CD14-positive monocyte (primary cell): Measurements from ENCODE around the gene IRGC. TPM values are rescaled to one million over a fixed set of nuclear protein-coding genes. Genes with fewer than 3 reads are reported as not detected.

ENCODE experiments used
- DNase-seq, 3 donors: peaks; one replicate each; pipeline ENCODE4 v3.0.0-alpha.2; 2011 to 2022
- H2AFZ ChIP-seq: 2 replicates; pipeline ENCODE4 v1.6.0; 2012; ENCODE audit warnings: mild to moderate bottlenecking, low read depth, low read length, inconsistent platforms; ENCODE audit not compliant: insufficient read depth, poor library complexity, severe bottlenecking
- H3K27ac ChIP-seq, 2 donors: 1 replicate in 1 of 2; 2 replicates in 1 of 2; pipeline ENCODE4 v1.5.1; 2012 to 2013; ENCODE audit warnings: low read length in 2 of 2, control low read depth in 1 of 2, inconsistent platforms in 1 of 2, low read depth in 1 of 2, mild to moderate bottlenecking in 1 of 2
- H3K27me3 ChIP-seq, 2 donors: one replicate each; pipeline versions ENCODE4 v1.6.0 to v1.6.1; 2011 to 2013; ENCODE audit warnings: low read length in 2 of 2; ENCODE audit not compliant: control insufficient read depth in 2 of 2, insufficient read depth in 2 of 2
- H3K36me3 ChIP-seq, 2 donors: replicated peaks in 1 of 2; 1 replicate in 1 of 2; 2 replicates in 1 of 2; pipeline versions ENCODE4 v1.5.1 to v1.6.1; 2012 to 2013; ENCODE audit warnings: low read length in 2 of 2, control low read depth in 1 of 2, inconsistent platforms in 1 of 2, mild to moderate bottlenecking in 1 of 2; ENCODE audit not compliant: insufficient read depth in 2 of 2, control insufficient read depth in 1 of 2
- H3K4me1 ChIP-seq, 2 donors: 1 replicate in 1 of 2; 2 replicates in 1 of 2; pipeline versions ENCODE4 v1.5.1 to v1.6.1; 2012 to 2013; ENCODE audit warnings: low read length in 2 of 2, control low read depth in 1 of 2, inconsistent platforms in 1 of 2, mild to moderate bottlenecking in 1 of 2, moderate library complexity in 1 of 2; ENCODE audit not compliant: insufficient read depth in 2 of 2, control insufficient read depth in 1 of 2
- H3K4me2 ChIP-seq: replicated peaks from 2 replicates; pipeline ENCODE3; 2012; ENCODE audit warnings: low read length, moderate library complexity, mild to moderate bottlenecking; ENCODE audit not compliant: poor library complexity, severe bottlenecking; ENCODE audit errors: extremely low read depth
- H3K4me3 ChIP-seq, 3 experiments: fragments of 200-600 bp in 1 of 3; sonication (generic) in 1 of 3; replicated peaks in 1 of 3; 1 replicate in 2 of 3; 2 replicates in 1 of 3; pipeline ENCODE4 v1.5.1; 2011 to 2013; ENCODE audit warnings: low read length in 3 of 3, mild to moderate bottlenecking in 3 of 3, control low read depth in 2 of 3, low read depth in 2 of 3, inconsistent platforms in 1 of 3, moderate library complexity in 1 of 3
- H3K79me2 ChIP-seq: 2 replicates; pipeline ENCODE4 v1.6.0; 2012; ENCODE audit warnings: mild to moderate bottlenecking, control low read depth, inconsistent platforms, low read length, moderate library complexity; ENCODE audit not compliant: insufficient read depth
- H3K9ac ChIP-seq: 2 replicates; pipeline ENCODE4 v1.6.0; 2017; ENCODE audit warnings: low read length, mild to moderate bottlenecking; ENCODE audit not compliant: insufficient read depth, poor library complexity, severe bottlenecking
- H3K9me3 ChIP-seq, 2 donors: replicated peaks in 1 of 2; 1 replicate in 1 of 2; 2 replicates in 1 of 2; pipeline versions ENCODE4 v1.5.1 to v1.6.1; 2012 to 2013; ENCODE audit warnings: low read length in 2 of 2, control low read depth in 1 of 2; ENCODE audit not compliant: control insufficient read depth in 1 of 2, insufficient read depth in 1 of 2
- H4K20me1 ChIP-seq: 2 replicates; pipeline ENCODE4 v1.6.0; 2012; ENCODE audit warnings: mild to moderate bottlenecking, low read length, control low read depth, moderate library complexity; ENCODE audit not compliant: insufficient read depth
- H3K27ac Mint-ChIP-seq, 7 donors: one replicate each; pipeline ENCODE4 v1.8.0; 2020; ENCODE audit warnings: mild to moderate bottlenecking in 7 of 7, mixed read lengths in 7 of 7, moderate library complexity in 6 of 7, inconsistent platforms in 2 of 7
- H3K27me3 Mint-ChIP-seq, 3 donors: one replicate each; pipeline ENCODE4 v1.8.0; 2021 to 2022; ENCODE audit warnings: low read depth in 3 of 3, mild to moderate bottlenecking in 3 of 3, mixed read lengths in 3 of 3, moderate library complexity in 3 of 3, inconsistent platforms in 1 of 3
- H3K36me3 Mint-ChIP-seq, 2 donors: one replicate each; pipeline ENCODE4 v1.8.0; 2020; ENCODE audit warnings: mixed read lengths in 2 of 2, inconsistent platforms in 1 of 2, mild to moderate bottlenecking in 1 of 2
- H3K4me1 Mint-ChIP-seq: one replicate; pipeline ENCODE4 v1.8.0; 2020; ENCODE audit warnings: mild to moderate bottlenecking, mixed read lengths
- H3K4me3 Mint-ChIP-seq, 2 donors: one replicate each; pipeline ENCODE4 v1.8.0; 2020; ENCODE audit warnings: mild to moderate bottlenecking in 2 of 2, mixed read lengths in 2 of 2, moderate library complexity in 1 of 2
- H3K9me3 Mint-ChIP-seq, 7 donors: one replicate each; pipeline ENCODE4 v1.8.0; 2020 to 2022; ENCODE audit warnings: mixed read lengths in 7 of 7, mild to moderate bottlenecking in 6 of 7, moderate library complexity in 6 of 7, inconsistent platforms in 2 of 7
- WGBS: methylation state at CpG from one replicate; pipeline ENCODE4 v1.1.5; 2013; ENCODE audit warnings: missing lambda C conversion rate; ENCODE audit not compliant: insufficient coverage; 5-methylcytosine and 5-hydroxymethylcytosine counted together
- intact Hi-C, 2 donors: fragments of 100-400 bp; cut with micrococcal nuclease; formaldehyde crosslinking; loops; one replicate each; pipeline versions ENCODE4 v1.15.0 to v1.15.1; 2023
- polyA plus RNA-seq, 3 donors: library from polyadenylated mRNA; depleted of rRNA in 1 of 3; unstranded in 2 of 3; stranded (reverse) in 1 of 3; fragments of 300-500 nt in 2 of 3; fragments of >200 nt in 1 of 3; fragmentation: Illumina TruSeq in 2 of 3; gene quantifications; 1 replicate in 2 of 3; 2 replicates in 1 of 3; pipeline ENCODE4 v1.2.3, GENCODE V29; 2012 to 2021
- TF ChIP-seq, protein P1 (sequence below): fragments of 200-600 bp; IDR thresholded peaks from one replicate; pipeline ENCODE4 v1.8.0; 2022; ENCODE audit warnings: antibody characterized with exemption, mild to moderate bottlenecking

Gene IRGC
- polyA plus RNA-seq, 3 donors: not detected

DNA sequence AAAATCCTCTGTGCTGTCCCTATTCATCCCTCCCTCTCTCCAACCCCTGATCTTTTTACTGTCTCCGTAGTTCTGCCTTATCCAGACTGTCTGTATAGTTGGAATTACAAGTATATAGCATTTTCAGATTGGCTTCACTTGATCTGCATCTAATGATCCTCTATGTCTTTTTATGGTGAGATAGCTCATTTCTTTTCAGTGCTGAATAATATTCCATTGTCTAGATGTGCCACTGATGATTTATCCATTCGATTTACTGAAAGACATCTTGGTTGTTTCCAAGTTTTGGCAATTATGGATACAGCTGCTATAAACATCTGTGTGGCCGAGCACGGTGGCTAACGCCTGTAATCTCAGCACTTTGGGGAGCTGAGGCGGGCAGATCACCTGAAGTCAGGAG, 19.1 kb downstream of the IRGC start:
- Histone ChIP-seq H3K27ac (no peak overlapping the region), H3K4me3 (no peak overlapping the region), H3K36me3 (peaks cover 74 to 98% of the 10 kb centered on the region in 2 donors), H4K20me1 (no peaks in the 10 kb centered on the region), H3K4me1 (peaks cover 25% of the 10 kb centered on the region in 2 donors), H3K79me2 (no peaks in the 10 kb centered on the region), H2AFZ (no peak overlapping the region), H3K9me3 (no peaks in the 10 kb centered on the region), H3K9ac (no peak overlapping the region), H3K27me3 (no peaks in the 10 kb centered on the region), H3K4me2 (no peak overlapping the region)
- Mint-ChIP-seq H3K27ac (no peak overlapping the region), H3K9me3 (no peaks in the 10 kb centered on the region), H3K4me1 (peaks cover 30% of the 10 kb centered on the region), H3K4me3 (no peak overlapping the region), H3K27me3 (no peaks in the 10 kb centered on the region), H3K36me3 (peaks cover 90 to 98% of the 10 kb centered on the region in 2 donors)
- 100% methylated on average over 4 of the region's 6 CpGs for WGBS
- intact Hi-C loops: loop anchor here in 1 of 2 donors (5.0 kb wide), 1 partner anchor 67 kb away; the partner anchor contains the start of gene LYPD5
- TF ChIP-seq, protein P1, sequence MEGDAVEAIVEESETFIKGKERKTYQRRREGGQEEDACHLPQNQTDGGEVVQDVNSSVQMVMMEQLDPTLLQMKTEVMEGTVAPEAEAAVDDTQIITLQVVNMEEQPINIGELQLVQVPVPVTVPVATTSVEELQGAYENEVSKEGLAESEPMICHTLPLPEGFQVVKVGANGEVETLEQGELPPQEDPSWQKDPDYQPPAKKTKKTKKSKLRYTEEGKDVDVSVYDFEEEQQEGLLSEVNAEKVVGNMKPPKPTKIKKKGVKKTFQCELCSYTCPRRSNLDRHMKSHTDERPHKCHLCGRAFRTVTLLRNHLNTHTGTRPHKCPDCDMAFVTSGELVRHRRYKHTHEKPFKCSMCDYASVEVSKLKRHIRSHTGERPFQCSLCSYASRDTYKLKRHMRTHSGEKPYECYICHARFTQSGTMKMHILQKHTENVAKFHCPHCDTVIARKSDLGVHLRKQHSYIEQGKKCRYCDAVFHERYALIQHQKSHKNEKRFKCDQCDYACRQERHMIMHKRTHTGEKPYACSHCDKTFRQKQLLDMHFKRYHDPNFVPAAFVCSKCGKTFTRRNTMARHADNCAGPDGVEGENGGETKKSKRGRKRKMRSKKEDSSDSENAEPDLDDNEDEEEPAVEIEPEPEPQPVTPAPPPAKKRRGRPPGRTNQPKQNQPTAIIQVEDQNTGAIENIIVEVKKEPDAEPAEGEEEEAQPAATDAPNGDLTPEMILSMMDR: no peak
- no peak for DNase-seq

DNA sequence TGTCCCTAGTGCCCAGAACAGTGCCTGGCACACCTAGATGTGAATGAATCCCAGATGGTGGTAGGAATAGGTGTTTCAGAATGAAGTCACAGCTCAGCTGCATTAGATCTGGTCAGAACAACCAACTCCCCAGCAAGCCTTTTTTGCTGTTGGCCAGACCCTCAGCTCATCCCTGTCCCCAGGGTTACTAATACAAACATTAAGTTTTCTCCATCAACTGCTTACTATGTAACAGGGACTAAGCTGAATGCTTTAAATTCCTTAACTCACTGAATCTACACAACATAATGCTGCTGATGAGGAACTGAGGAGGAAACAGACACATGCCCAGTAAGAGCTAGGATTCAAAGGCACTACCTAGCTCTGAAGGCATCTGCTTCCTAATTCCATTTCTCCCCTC, 20.1 kb downstream of the IRGC start:
- Histone ChIP-seq H2AFZ (no peak overlapping the region), H3K27ac (no peak overlapping the region), H3K9me3 (no peaks in the 10 kb centered on the region), H3K4me3 (no peak overlapping the region), H3K27me3 (no peaks in the 10 kb centered on the region), H3K36me3 (peaks cover 77 to 98% of the 10 kb centered on the region in 2 donors), H3K9ac (no peak overlapping the region), H4K20me1 (no peaks in the 10 kb centered on the region), H3K4me2 (no peak overlapping the region), H3K79me2 (no peaks in the 10 kb centered on the region), H3K4me1 (peaks cover 25% of the 10 kb centered on the region in 2 donors)
- TF ChIP-seq, protein P1: no peak
- peak overlapping the region in 1 of 7 donors; percentile 44 for H3K27ac Mint-ChIP-seq
- H3K9me3 Mint-ChIP-seq: no peaks in the 10 kb centered on the region
- H3K4me3 Mint-ChIP-seq: no peak overlapping the region
- no peak for DNase-seq
- intact Hi-C loops: loop anchor here in 1 of 2 donors (5.0 kb wide), 1 partner anchor 66 kb away; the partner anchor contains the start of gene LYPD5
- H3K4me1 Mint-ChIP-seq: peaks cover 30% of the 10 kb centered on the region
- peaks cover 91 to 98% of the 10 kb centered on the region in 2 donors for H3K36me3 Mint-ChIP-seq
- no peaks in the 10 kb centered on the region for H3K27me3 Mint-ChIP-seq
